Kidney epithelial cell (primary cell): ENCODE measurements around the gene PEX5L. TPM values are rescaled to one million over a fixed set of nuclear protein-coding genes. Genes with fewer than 3 reads are reported as not detected.
A peak's percentile ranks its signal among the peaks of the same experiment; 100 is the strongest.

Source experiments
- DNase-seq: peaks from one replicate; pipeline ENCODE4 v3.0.0-alpha.2; 2010; ENCODE audit warnings: low read depth
- H3K27me3 ChIP-seq: 2 replicates; pipeline ENCODE4 v1.6.0; 2011; ENCODE audit warnings: low read length; ENCODE audit not compliant: control insufficient read depth, insufficient read depth
- H3K36me3 ChIP-seq: 2 replicates; pipeline ENCODE4 v1.5.1; 2011; ENCODE audit warnings: low read length; ENCODE audit not compliant: control insufficient read depth, insufficient read depth
- H3K4me3 ChIP-seq: 2 replicates; pipeline ENCODE4 v1.5.1; 2011; ENCODE audit warnings: low read depth, mild to moderate bottlenecking, control low read depth, low read length
- CTCF ChIP-seq: IDR thresholded peaks from 2 replicates; pipeline ENCODE4 v1.5.1; 2011; ENCODE audit warnings: mild to moderate bottlenecking, moderate library complexity, low read length, control low read depth, inconsistent platforms; ENCODE audit not compliant: insufficient read depth, poor library complexity, severe bottlenecking
- total RNA-seq: library from RNA; depleted of rRNA; stranded (reverse); fragments of >200 nt; gene quantifications from 2 replicates; pipeline ENCODE4 v1.2.3, GENCODE V29; 2015

Gene PEX5L
- total RNA-seq, 1 donor from 2014 or later: 0.04 TPM

DNA sequence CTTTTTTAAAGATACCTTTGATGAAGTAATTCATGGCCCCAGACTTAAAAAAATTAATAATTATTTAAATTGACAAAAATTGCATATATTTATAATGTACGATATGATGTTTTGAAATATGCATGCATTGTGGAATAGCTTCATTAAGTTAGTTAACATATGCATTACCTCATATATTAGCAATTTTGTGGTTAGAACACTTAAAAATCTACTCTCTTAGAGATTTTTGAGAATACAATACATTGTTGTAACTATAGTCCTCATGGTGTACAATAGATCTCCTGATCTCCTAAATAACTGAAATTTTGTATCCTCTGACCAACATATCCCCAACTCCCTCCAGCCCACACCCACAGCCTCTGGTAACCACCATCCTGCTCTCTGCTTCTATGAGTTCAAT, 104.1 kb downstream of the PEX5L start:
- H3K27me3 ChIP-seq: peaks cover 2% of the 10 kb centered on the region
- TF ChIP-seq CTCF: no peak
- DNase-seq: no peak

GRCh38 chr3:179929091-179929529, 107.6 kb downstream of the PEX5L start:
- peak; percentile 21 for DNase-seq

More for the DNA sequence above, 104.1 kb downstream of the PEX5L start:
- H3K4me3 ChIP-seq: no peak overlapping the region
- H3K36me3 ChIP-seq: no peaks in the 10 kb centered on the region

DNA sequence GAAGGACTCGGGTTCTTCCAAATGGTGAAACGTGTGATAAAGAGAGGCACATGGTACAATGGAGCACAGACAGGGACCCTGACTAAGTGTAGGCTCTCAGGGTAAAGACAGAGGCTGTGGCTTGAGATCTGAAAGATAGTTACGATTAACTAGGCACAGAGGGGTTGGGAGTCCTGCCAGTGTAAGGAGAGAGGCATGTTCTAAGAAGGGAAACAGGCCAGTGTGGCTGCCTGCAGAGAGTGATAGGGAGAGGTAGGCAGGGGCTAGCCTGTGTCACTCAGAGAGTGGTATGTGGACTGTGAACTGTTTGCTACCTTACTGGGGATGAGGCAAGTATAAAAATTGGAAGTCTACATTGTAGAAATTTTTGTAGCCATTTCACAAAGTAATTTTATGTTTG, 109.5 kb downstream of the PEX5L start:
- no peak for DNase-seq
- no peak overlapping the region for H3K4me3 ChIP-seq
- H3K36me3 ChIP-seq: no peaks in the 10 kb centered on the region
- peaks cover 2% of the 10 kb centered on the region for H3K27me3 ChIP-seq
- TF ChIP-seq CTCF: no peak

More at GRCh38 chr3:179929091-179929529, 107.6 kb downstream of the PEX5L start:
- no peak overlapping the region for H3K4me3 ChIP-seq
- TF ChIP-seq CTCF: peak; percentile 82
- H3K27me3 ChIP-seq: peaks cover 2% of the 10 kb centered on the region
- no peaks in the 10 kb centered on the region for H3K36me3 ChIP-seq

DNA sequence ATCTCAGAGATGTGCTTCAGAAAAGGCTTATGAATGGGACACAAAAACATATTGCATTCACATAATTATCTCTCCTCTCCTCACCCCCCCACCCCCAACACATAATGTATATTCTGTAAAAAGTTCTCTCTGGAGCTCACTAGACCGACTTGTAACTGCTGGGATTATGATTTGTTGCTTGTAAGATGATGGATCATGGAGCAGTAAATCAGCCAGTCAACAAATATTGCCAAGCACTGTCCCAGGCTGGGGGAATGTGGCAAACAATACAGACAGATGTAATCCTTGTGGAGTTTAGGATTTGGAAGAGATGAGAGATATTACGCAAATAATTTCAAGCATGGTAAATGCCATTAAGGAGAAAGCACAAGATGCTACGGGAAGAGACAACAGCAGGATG, 114.8 kb downstream of the PEX5L start:
- TF ChIP-seq CTCF: no peak
- Histone ChIP-seq H3K36me3 (no peaks in the 10 kb centered on the region), H3K27me3 (no peaks in the 10 kb centered on the region), H3K4me3 (no peak overlapping the region)
- no peak for DNase-seq

DNA sequence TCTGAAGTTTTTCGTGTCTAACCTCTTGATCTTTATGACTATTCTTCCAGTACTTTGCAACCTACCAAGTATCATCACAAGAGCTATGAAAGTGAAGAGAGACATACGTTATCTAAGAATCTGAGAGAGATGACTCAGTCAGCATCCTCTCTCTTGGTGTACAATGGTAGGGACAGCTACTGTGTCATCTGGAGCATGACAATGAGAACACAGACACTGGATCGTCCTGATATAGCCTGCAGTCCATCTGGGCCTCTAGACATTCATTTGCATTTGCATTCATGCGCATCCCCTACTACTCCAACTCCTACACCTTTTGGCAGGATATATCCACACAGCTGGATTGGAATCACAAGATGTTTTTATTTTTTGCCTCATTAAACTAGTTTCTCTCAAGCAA, 115.2 kb downstream of the PEX5L start:
- no peak for TF ChIP-seq CTCF
- Histone ChIP-seq H3K4me3 (no peak overlapping the region), H3K36me3 (no peaks in the 10 kb centered on the region), H3K27me3 (no peaks in the 10 kb centered on the region)
- DNase-seq: no peak

GRCh38 chr3:179907784-179908482, 128.8 kb downstream of the PEX5L start:
- no peaks in the 10 kb centered on the region for H3K27me3 ChIP-seq
- no peak for DNase-seq
- H3K36me3 ChIP-seq: no peaks in the 10 kb centered on the region
- TF ChIP-seq CTCF: no peak
- no peak overlapping the region for H3K4me3 ChIP-seq
